Measurements from ENCODE around the gene NFIA. TPM values are rescaled to one million over a fixed set of nuclear protein-coding genes. Genes with fewer than 3 reads are reported as not detected.
A peak's percentile ranks its signal among the peaks of the same experiment; 100 is the strongest.

NFIA gene
- total RNA-seq, 1 donor from 2014 or later: 163 TPM

DNA sequence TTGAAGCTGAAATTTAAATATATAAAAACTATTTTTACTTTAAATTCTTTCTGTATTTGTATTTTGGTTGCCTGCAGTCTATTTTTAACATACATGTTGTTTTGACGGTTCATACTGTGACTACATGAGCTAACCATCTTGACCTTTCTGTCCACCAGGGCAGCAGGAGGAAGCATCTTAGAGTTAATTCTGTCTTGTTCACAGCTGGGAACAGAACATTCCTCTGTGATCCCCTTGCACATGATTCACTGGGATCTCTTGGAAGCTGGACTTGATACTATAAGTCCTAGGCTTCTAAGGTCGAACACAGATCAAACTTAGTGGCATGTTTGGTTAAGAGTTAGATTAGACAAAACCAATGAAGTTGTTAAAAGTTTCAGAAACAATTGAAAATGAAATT, 99.7 kb downstream of the NFIA start:
- TF ChIP-seq, protein P1, sequence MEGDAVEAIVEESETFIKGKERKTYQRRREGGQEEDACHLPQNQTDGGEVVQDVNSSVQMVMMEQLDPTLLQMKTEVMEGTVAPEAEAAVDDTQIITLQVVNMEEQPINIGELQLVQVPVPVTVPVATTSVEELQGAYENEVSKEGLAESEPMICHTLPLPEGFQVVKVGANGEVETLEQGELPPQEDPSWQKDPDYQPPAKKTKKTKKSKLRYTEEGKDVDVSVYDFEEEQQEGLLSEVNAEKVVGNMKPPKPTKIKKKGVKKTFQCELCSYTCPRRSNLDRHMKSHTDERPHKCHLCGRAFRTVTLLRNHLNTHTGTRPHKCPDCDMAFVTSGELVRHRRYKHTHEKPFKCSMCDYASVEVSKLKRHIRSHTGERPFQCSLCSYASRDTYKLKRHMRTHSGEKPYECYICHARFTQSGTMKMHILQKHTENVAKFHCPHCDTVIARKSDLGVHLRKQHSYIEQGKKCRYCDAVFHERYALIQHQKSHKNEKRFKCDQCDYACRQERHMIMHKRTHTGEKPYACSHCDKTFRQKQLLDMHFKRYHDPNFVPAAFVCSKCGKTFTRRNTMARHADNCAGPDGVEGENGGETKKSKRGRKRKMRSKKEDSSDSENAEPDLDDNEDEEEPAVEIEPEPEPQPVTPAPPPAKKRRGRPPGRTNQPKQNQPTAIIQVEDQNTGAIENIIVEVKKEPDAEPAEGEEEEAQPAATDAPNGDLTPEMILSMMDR (IDR thresholded peaks at IDR 0.05; ENCODE audit: unreplicated experiment): no peak
- Mint-ChIP-seq H3K4me1 (peaks cover 81% of the 10 kb centered on the region), H3K27ac (peak overlapping the region; percentile 37), H3K9me3 (no peaks in the 10 kb centered on the region), H3K4me3 (no peak overlapping the region), H3K27me3 (ENCODE audit: low read depth) (no peaks in the 10 kb centered on the region), H3K36me3 (no peaks in the 10 kb centered on the region)
- DNase-seq (ENCODE audit: low spot score in 2 of 2, unreplicated experiment in 2 of 2): no peak

DNA sequence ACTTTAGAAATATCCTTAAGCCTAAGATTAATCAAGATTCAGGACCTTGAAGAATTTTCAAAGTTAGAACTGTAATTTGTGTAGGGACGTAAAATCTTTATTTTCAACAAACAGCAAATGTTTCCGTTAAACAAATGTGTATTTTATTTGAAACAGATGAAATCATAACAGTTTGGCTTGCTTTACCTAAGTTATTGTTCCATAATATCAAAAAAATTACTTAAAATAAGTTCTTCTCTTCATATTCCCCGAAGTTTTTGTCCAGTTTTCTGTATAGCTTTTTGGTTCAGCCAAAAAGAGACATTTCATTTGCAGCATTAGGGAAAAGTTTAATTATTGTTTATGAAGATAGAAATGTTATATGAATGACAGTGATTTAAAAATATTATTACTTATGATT, 100.1 kb downstream of the NFIA start:
- Mint-ChIP-seq H3K27ac (peak overlapping the region; percentile 91), H3K27me3 (ENCODE audit: low read depth) (no peaks in the 10 kb centered on the region), H3K4me3 (no peak overlapping the region), H3K4me1 (peaks cover 80% of the 10 kb centered on the region), H3K36me3 (no peaks in the 10 kb centered on the region), H3K9me3 (no peaks in the 10 kb centered on the region)
- DNase-seq (ENCODE audit: low spot score in 2 of 2, unreplicated experiment in 2 of 2): no peak
- TF ChIP-seq, protein P1 (IDR thresholded peaks at IDR 0.05; ENCODE audit: unreplicated experiment): no peak

DNA sequence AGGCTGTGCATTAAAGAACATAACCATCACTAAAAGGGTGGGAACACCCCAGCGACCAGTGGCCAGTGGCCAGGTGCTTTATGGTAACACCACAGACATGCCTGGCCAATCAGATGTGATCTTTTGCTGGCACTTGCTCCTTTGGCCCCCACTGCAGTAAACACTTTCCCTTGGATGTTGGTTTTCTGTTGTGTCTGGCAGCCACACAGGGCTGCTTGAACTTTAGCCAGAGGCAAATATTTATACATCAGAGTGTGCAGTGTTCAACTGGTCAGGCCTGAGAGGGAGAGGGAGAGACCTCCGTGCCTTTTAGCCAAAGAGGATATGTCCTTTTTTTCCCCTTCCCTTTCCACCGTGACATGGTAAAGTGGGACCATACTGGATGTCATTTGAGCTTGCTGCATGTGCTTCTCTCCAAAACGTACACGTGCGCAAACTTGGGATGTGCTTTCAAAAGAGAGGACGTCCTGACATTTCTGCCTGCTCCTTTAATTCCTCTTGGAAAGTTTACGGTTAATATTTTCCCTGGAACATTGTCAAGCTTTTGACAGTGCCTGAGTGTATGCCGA, 101.2 kb downstream of the NFIA start:
- Mint-ChIP-seq H3K27ac (peak overlapping the region; percentile 91), H3K36me3 (no peaks in the 10 kb centered on the region), H3K27me3 (ENCODE audit: low read depth) (no peaks in the 10 kb centered on the region), H3K9me3 (no peaks in the 10 kb centered on the region), H3K4me1 (peaks cover 80% of the 10 kb centered on the region), H3K4me3 (peak overlapping the region; percentile 53)
- TF ChIP-seq, protein P1 (IDR thresholded peaks at IDR 0.05; ENCODE audit: unreplicated experiment): no peak
- no peak for DNase-seq (ENCODE audit: low spot score in 2 of 2, unreplicated experiment in 2 of 2)

DNA sequence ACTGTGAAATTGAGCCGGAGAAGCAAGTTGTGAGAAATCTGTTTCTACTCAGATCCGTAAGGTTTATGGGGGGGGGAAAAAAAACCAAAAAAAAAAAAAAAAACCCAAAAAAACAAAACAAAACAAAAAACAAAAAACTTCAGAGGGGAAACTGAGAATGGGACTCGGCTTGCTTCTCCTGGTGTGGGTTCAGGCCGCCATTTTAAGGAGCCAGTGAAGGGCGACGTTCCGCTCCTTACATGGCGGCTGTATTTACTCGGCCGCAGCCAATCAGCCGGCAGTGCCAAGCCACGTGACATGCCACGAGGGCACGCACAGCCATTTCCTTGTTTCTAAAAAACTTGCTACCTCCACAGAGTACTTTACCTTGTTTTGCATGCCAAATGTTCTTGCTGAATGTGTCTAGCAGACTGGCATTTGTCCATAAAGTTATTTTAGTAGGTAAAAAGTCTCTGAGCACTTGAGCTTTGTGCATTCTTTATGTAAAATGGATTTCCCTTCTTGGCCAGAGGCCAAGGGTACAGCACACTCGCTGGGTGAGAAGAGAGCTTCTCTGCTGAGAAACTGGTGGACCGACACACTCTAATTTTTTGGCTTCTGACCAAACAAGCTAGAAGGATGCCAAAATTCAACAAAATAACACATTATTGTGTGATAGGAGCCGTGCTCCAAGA, 101.8 kb downstream of the NFIA start:
- Mint-ChIP-seq H3K9me3 (no peaks in the 10 kb centered on the region), H3K4me1 (peaks cover 79% of the 10 kb centered on the region), H3K27me3 (ENCODE audit: low read depth) (no peaks in the 10 kb centered on the region), H3K36me3 (no peaks in the 10 kb centered on the region), H3K27ac (peak overlapping the region; percentile 91), H3K4me3 (peak overlapping the region; percentile 53)
- TF ChIP-seq, protein P1 (IDR thresholded peaks at IDR 0.05; ENCODE audit: unreplicated experiment): no peak
- peak; percentile 38 to 60 for DNase-seq (ENCODE audit: low spot score in 2 of 2, unreplicated experiment in 2 of 2)

DNA sequence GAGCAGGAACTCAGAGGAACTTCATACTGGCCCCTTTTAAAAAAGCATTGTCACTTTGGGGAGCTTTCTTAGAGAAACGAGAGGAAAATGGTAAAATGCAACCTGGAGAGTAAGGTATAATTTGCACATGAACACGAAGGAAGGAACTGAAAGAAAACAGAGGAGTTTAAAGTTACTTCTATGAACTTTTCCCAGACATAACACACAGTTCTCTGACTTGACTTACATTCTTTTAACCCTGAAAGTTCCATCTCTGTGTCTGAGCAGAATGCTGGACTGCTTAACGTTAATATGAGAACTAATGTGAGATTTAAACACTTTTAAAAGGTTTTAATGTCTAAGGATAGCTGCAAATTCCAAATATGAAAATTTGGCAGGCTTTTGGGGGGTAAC, 102.3 kb downstream of the NFIA start:
- Mint-ChIP-seq H3K36me3 (no peaks in the 10 kb centered on the region), H3K4me3 (peak overlapping the region; percentile 53), H3K9me3 (no peaks in the 10 kb centered on the region), H3K4me1 (peaks cover 80% of the 10 kb centered on the region), H3K27me3 (ENCODE audit: low read depth) (no peaks in the 10 kb centered on the region), H3K27ac (peak overlapping the region; percentile 91)
- DNase-seq (ENCODE audit: low spot score in 2 of 2, unreplicated experiment in 2 of 2): no peak
- TF ChIP-seq, protein P1 (IDR thresholded peaks at IDR 0.05; ENCODE audit: unreplicated experiment): no peak
